HG02642 (cell line): Measurements from ENCODE around the gene SEC63.
"Not testable (repeated sequence)": the region's sequence is repeated elsewhere in the genome, so short reads cannot be mapped to it uniquely, and the experiment has no call there.

Experiments used
- ATAC-seq: cut with Tn5 transposase; IDR thresholded peaks from one replicate; pipeline ENCODE4 v1.9.1; 2021; ENCODE audit warnings: mild to moderate bottlenecking; ENCODE audit not compliant: unreplicated experiment, poor library complexity

The SEC63 gene

DNA sequence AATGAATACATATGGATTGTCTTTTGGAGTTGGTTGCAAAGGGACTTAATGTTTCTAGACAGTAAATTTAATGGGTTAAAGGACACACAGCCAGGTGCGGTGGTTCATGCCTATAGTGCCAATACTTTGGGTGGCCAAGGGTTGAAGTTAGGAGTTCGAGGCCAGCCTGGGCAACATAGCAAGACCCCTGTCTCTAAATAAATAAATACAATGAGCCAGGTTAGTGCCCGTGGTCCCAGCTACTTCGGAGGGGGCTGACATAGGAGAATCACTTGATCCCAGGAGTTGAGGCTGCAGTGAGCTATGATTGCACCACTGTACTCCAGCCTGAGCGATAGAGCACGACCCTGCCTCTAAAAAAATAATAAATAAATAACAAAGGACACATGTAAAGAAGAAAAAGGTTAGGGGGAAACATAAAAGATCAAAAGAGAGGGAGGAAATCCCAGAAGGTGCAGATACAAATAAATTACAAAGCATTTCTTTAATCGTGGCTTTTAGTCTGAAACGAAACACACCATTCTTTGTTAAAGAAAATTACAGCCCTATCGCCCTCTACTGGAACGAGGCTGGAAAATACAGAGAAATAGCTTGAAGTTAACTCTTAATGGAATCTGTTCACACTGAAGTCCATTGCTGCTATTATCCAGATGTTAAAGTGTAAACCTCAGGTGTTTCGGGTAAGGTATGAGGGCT, 91.3 kb downstream of the SEC63 start:
- ATAC-seq = no peak

DNA sequence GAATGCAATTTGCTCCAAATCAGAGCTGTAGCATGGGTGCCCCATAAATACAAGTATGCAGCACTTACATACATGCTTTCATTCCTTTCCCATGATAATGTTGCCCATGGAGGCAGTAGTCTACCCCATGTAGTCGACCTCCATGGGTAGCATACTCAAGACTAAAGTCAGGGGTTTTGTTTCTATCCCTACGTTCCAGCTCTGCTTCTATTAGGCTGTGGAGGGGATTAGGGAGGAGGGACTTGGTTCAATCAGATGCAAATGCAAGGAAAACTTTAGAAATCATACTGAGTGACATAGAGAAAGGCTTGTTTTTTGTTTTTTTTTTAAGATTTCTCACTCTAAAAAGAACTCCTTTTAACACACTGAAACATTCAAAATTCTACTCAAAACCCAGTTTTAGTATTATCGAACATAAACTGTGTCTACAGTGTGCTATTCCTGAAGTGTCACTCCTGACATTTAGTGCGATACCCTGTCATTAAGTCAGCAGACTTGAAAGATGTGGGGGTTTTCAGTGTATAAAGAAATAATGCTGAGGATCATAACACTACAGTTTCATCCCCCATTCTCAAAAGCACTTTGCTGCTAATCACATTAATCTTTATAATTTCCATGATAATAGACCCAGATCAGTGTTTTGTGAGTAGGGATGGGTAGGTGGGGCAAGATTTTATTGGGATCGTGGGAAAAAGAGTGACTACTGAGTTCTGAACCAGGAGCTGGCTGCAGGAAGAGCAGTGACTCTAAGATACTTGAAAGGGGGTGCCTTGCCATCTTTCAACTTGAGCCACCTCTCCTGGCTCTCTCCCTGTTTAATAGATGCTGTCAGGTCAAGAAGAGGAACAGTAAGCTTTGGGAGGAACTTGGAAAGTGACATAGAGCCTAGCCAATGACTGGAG, 93.5 kb downstream of the SEC63 start:
- no peak for ATAC-seq

DNA sequence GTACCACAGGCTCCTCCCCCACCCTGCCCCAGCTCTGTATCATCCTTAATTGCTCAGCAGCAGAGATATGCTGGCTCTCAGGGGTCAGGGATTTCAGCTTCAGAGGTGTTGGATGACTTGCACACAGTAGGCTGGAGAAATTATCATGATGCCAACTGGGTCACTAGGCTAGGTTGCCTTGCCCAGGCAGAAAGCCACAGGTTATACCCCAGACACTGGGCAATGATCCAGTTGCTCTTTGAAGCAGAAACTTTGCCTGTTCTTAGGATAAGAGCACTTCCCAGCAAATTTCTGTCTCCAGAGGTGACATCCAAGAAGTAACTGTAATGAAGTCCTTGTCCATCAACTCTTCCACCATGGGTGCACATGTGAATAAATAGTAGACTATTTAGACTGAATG, 95.6 kb downstream of the SEC63 start:
- ATAC-seq = no peak

DNA sequence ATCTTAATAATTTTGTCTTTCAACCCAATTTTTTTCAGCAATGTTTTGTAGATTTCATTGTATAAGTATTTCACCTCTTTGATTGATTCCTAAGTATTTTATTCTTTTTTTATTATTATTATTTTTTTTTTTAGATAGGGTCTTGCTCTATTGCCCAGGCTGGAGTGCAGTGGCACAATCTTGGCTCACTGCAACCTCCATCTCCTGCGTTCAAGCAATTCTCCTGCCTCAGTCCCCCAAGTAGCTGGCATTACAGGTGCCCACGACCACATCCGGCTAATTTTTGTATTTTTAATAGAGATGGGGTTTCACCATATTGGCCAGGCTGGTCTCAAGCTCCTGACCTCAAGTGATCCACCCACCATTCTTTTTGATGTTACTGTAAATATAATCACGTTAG, 97.0 kb downstream of the SEC63 start:
- ATAC-seq = not testable (repeated sequence)

DNA sequence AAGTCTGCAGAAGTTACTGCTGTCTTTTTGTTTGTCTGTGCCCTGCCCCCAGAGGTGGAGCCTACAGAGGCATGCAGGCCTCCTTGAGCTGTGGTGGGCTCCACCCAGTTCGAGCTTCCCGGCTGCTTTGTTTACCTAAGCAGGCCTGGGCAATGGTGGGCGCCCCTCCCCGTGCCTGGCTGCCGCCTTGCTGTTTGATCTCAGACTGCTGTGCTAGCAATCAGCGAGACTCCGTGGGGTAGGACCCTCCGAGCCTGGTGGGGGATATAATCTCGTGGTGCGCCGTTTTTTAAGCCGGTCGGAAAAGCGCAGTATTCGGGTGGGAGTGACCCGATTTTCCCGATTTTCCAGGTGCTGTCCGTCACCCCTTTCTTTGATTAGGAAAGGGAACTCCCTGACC, 97.9 kb downstream of the SEC63 start:
- not testable (repeated sequence) for ATAC-seq

DNA sequence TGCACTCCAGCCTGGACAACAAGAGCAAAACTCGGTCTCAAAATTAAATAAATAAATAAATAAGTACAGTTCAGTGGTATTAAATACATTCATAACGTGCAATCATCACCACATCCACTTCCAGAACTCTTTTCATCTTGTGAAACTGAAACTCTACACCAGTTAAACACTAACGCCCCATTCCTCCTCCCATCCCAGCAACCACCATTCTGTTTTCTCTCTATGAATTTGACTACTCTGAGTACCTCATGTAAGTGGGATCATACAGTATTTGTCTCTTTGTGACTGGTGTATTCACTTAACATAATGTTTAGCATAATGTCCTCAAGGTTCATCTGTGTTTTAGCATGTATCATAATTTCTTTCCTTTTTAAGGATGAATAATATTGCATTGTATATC, 104.8 kb downstream of the SEC63 start:
- no peak for ATAC-seq

DNA sequence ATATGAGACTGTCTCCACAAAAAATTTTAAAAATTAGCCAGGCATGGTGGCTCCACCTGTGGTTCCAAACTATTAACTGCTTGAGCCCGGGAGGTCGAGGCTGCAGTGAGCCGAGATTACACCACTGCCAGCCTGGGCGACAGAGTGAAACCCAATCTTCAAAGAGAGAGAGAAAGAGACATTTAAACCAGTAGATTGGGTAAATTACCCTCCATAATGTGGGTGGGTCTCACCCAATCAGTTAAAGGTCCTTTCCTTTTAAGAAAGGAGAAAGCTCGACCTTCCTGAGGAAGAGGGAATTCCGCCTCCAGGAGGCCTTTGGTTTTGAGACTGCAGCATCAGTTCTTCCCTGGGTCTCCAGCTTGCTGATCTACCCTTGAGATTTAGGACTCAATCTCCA, 108.7 kb downstream of the SEC63 start:
- ATAC-seq = no peak

DNA sequence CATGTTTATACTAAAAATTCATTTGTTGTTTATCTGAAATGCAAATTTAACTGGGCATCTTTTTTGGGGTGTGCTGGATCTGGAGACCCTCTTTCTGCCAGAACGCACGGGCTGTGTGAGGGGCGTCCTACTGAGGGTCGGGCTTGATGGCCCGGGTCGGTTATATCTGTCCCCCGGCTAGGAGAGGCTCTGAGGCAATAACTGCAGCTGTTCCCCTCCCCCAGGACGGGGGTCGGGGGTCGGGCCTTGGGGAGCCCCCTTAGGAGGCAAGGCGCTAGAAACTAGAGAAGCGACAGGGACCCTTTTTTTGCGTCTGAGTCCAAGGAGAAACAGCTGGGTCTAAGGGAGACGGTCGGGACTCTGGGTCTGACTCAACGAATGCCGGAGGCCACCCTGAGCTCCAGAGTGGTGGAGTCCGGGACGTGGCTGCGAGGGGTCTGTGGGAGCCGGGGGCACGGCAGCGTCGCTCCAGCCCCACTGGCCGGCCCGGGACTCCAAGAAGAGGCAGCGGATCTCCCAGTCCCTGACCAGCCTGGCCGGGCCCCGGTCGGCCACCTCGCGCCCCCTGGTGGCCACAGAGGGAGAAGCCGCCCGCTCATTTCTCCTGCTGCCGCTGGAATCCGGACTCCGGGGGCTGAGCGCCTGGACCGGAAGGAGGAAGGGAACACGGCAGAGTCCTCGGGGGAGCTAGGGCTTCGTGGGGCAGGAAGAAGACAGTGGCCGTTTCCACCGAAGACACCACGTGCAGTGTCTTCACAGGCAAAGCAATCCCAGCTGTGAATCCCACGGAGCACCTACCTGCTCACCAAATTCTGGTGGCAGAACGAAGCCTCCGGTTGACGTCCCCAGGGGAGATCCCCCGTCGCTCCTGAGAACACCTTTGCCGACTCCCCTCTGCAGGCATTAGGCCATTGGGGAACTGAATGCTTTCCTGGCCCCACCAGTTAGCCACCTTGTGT, 109.9 kb downstream of the SEC63 start:
- peak; percentile 86 for ATAC-seq

DNA sequence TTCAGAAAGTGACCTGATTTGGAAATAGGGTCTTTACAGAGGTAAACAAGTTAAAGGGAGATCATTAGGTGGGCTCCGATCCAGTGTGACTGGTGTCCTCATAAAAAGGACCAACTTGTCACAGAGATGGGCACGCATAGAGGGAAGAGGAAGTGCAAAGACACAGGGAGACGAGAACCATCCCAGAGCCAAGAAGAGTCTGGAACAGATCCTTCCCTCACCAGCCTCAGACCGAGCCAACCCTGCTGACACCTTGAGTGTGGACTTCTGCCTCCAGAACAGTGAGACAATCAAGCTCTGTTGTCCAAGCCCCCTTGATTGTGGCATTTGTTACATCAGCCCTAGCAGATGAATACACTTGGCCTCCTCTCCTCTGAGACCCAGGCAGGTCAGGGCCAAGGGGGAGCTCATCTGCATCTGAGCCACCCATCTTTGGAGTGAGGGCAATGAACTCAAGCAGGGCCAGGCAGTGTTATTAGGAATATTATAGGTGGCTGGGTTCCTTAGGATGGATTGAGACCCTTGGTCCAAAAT, 111.7 kb downstream of the SEC63 start:
- no peak for ATAC-seq

DNA sequence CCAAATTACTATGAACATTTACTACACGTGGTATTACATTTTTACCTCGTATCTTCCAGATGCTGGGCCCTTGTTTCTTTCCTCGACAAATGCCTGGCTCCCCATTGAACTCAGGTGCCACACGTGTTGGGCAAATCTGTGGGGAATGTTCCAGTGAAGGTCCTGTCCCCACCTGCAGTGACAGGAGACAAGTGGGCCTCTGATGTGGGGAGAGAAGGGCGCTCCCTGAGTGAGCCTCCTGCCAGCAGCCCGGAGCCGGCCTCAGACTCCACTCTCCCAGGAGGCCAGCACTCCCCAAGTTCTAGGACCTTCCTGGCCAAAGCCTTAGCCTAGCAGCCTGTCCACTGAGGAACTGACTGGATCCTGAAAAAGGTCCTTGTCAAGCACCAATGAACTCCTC, 112.2 kb downstream of the SEC63 start:
- no peak for ATAC-seq

DNA sequence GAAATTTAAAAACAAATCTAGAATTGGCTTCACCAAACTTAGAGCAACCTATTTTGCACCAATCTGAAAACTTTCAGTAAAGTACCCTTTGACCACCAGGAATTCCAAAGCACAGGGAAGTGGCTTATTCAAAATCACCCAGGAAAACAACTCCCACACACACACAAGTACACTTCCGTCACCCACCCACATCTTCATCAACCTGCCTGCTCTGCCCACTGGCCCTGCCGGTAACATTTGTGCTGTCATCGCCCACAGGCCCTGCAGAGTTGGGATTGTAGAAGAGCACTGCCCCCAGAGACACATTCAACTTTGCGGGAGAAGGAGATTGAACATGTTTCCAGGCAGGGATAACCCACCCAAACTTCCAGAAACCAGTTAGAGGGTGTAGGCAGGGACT, 114.6 kb downstream of the SEC63 start:
- ATAC-seq = no peak

DNA sequence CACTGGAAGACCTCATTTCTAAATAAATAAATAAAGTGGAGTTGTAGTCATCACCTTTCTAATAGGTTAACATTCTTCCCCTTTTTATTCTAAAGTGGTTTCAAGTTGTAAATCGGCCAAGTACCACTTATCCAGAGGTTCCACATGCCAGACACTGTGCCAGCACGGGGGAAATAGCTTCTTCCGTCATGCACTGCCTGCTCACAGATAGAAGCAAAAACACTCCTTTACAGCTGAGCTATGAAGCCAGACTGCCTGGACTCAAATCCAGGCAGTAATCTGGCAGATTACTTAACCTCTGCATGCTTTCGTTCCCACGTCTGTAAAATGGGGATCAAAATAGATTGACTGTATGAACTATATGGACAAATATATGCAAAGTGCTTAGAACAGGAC, 116.7 kb downstream of the SEC63 start:
- no peak for ATAC-seq

DNA sequence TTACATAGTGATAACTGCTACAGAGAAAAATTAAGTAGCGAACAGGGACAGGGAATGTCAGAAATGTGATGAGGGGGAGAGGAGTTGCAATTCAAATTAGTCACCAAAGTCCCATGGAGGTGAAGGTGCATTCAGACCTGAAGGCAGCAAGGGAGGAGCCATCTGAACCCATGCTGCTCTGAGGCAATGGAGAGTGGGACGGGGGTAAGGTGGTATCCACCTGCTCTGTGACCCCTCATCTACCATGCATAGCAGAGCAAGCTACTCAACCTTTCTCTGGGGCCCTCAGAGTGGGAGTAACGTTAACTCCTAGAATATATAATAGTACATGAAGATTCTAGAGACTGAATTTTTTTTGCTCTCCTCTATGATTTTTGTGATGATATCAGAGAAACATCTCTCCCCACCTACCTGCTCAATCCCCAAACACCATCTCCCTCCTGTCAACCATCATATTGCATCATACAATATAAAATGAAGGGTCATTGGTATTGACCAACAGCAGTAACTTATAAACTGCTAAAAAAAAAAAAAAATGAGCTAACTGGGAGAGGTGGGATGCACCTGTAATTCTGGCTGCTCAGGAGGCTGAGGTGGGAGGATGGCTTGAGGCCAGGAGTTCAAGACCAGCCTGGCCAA, 117.3 kb downstream of the SEC63 start:
- no peak for ATAC-seq

DNA sequence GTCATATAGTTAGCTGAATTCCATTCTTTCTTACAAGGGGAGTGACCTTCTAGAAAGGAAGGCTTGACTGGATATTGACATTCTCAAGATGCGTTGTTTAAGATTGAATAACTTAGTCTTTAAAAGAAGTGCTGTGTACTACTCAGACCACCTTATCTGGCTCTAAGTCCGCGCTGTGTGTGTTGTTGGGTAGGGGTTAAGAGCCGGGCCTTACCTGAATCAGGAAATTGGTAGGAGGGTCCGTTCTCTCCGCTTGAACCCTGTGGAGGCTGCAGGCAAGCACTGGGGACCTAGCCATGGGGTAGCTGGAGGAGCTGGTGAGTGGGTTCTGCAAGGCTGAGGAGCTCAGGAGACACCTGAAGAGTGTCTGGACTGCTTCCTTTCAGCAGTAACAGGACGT, 124.9 kb downstream of the SEC63 start:
- ATAC-seq = no peak

DNA sequence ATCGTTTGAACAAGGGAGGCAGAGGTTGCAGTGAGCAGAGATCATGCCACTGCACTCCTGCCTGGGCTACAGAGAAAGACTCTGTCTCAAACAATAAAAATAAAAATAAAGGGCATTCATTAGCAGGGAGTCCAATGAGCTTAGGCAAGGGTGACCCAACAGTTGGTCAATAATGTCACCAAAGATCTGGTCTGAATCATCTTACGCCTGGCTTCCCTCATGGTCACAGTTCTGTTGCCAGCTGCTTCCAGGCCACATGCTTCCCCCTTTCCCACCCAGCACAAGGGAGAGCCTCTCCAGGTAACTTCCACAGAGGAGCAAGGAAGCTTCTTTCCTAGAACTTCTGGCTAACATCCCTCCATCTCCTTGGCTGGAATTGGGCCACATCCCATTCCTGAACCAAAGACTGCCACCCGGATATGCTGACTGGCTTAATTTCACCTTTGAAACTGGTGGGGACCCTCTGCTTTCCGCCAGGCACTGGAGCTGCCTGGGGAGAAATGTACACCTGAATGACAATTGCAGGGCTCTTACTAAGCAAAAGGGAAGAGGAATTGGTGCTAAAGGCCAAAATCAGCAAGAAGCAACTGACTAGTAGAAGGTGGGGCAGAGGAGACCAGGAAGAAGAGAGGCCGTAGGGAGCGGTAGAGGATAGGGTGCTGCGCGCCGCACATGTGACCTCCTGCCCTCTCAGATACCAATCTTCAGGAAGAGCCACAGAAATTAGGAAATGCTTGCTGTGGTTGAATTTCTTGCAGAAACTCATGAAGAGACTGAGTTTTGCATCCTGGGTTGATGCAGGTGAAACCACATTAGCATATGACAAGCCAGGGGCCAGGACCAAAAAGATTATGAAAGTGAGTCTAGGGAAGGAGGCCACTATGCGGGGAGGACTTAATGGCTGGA, 125.6 kb downstream of the SEC63 start:
- ATAC-seq = no peak

DNA sequence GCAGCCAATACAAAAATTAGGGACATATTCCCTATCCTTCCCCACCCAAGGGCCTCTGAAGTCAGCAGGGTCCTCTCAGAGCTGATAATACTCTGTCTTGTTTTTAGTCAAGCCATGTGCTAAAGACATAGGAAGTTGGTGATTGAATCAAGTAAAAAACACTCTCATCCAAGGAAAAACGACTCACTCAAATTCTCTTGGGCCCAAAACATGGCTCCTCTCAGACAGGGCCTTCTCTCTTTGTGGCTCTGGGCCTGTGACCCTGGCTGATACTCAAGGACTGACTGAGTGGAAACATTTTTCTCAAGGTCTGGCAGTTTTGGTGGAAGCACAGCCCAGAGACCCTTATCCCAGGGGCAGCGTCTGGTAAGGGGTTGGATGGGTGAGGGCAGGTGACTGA, 127.9 kb downstream of the SEC63 start:
- ATAC-seq = no peak

DNA sequence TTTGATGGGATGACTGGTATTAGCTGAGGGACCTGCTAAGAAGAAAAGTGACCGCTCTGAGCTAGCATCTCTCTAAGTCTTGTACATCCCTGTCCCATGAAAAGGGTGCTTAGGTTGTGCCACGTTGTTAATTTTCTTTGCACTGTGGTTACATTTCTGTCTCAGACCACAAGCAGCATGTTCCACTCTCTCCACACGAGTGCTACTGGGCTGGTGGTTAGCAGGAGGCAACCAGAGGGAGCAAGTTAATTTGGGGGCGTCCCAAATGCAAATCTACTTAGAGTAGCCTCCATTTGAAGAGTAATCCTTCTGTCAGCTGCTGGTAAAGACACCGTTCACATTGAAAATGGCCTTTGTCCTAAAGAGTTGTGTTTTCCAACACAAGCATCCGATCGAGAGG, 130.5 kb downstream of the SEC63 start:
- no peak for ATAC-seq

DNA sequence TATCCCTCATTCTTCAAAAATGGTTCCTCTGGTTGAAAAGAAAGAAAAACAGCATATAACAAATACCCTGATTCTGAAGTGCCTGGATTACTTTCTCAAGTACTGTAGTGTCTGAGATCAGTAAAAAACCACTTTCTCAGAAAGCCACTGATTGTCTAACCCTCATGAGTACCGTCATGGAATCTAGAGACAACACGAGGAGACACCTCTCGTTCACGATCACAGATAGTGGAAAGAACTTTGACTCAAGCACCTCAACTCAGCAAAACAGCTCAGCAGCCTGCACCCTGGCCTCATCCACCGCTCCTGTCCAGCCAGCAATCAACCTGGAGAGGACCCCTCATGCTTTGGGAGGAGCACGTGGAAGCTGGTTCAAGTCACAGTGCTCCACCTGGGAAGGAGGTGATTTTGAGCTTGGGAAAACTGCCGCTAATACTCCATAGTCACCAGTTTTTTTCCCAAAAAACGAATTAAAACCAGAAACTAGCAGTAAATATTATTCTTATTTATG, 134.9 kb downstream of the SEC63 start:
- no peak for ATAC-seq
